ENCODE measurements around the gene PIGM.
A peak's percentile ranks its signal among the peaks of the same experiment; 100 is the strongest.

PIGM gene

GRCh38 chr1:160009801-160010200 lies 22.0 kb downstream of the PIGM start:
- H3K27ac ChIP-seq (ENCODE audit: low read depth, low read length) = no peak overlapping the region
- H3K18ac ChIP-seq (ENCODE audit: low read length) = no peak overlapping the region
- no peak overlapping the region for H2AFZ ChIP-seq (ENCODE audit: insufficient read depth, low read length, poor library complexity)
- no peak overlapping the region for H4K8ac ChIP-seq (ENCODE audit: low read depth, low read length)
- H3K4me2 ChIP-seq (ENCODE audit: low read length) = no peak overlapping the region
- no peak overlapping the region for H4K12ac ChIP-seq (ENCODE audit: low read depth, low read length)
- H3K9me3 ChIP-seq (ENCODE audit: insufficient read depth, low read depth, low read length) = no peaks in the 10 kb centered on the region
- H3K4me3 ChIP-seq (ENCODE audit: low read depth, low read length) = no peak overlapping the region
- H3K36me3 ChIP-seq (ENCODE audit: control insufficient read depth in 1 of 2, insufficient read depth in 2 of 2, low read length in 2 of 2) = no peaks in the 10 kb centered on the region
- H3K23ac ChIP-seq (ENCODE audit: low read length) = no peak overlapping the region
- no peak overlapping the region for H4K91ac ChIP-seq (ENCODE audit: low read depth, low read length)
- H3K79me2 ChIP-seq (ENCODE audit: control insufficient read depth, insufficient read depth, low read length, poor library complexity) = no peaks in the 10 kb centered on the region
- no peak overlapping the region for H3K4ac ChIP-seq (ENCODE audit: low read depth, low read length)
- no peak overlapping the region for H2BK120ac ChIP-seq (ENCODE audit: insufficient read depth, low read length, poor library complexity)
- no peak overlapping the region for H3K14ac ChIP-seq (ENCODE audit: low read length)
- H3K4me1 ChIP-seq (ENCODE audit: control insufficient read depth in 1 of 2, insufficient read depth in 2 of 2, low read length in 2 of 2) = no peaks in the 10 kb centered on the region
- no peak overlapping the region for H2BK5ac ChIP-seq (ENCODE audit: low read depth, low read length, poor library complexity)
- H3K27me3 ChIP-seq (ENCODE audit: insufficient read depth, low read length) = no peaks in the 10 kb centered on the region
- no peak overlapping the region for H2BK12ac ChIP-seq (ENCODE audit: low read length)
- WGBS (ENCODE audit: extremely low coverage, insufficient coverage, insufficient read length) = no CpG with 5 or more reads among the region's 2 CpGs
- no peak for DNase-seq
- no peak overlapping the region for H3K9ac ChIP-seq (ENCODE audit: low read length)
- no peaks in the 10 kb centered on the region for H3K79me1 ChIP-seq (ENCODE audit: low read length)
- H2AK5ac ChIP-seq (ENCODE audit: low read length) = no peak overlapping the region

GRCh38 chr1:160009081-160009480 lies 22.7 kb downstream of the PIGM start:
- WGBS (ENCODE audit: extremely low coverage, insufficient coverage, insufficient read length) = no CpG with 5 or more reads among the region's 2 CpGs

GRCh38 chr1:160007577-160008200 lies 24.1 kb downstream of the PIGM start:
- no peaks in the 10 kb centered on the region for H3K79me2 ChIP-seq (ENCODE audit: control insufficient read depth, insufficient read depth, low read length, poor library complexity)
- no peak overlapping the region for H3K18ac ChIP-seq (ENCODE audit: low read length)
- no peak overlapping the region for H2BK5ac ChIP-seq (ENCODE audit: low read depth, low read length, poor library complexity)
- no peaks in the 10 kb centered on the region for H3K79me1 ChIP-seq (ENCODE audit: low read length)
- no peak overlapping the region for H3K4me3 ChIP-seq (ENCODE audit: low read depth, low read length)
- no peak overlapping the region for H2AK5ac ChIP-seq (ENCODE audit: low read length)
- no peak overlapping the region for H3K4ac ChIP-seq (ENCODE audit: low read depth, low read length)
- no peak overlapping the region for H3K23ac ChIP-seq (ENCODE audit: low read length)
- no peak overlapping the region for H2BK12ac ChIP-seq (ENCODE audit: low read length)
- H4K12ac ChIP-seq (ENCODE audit: low read depth, low read length) = no peak overlapping the region
- H3K27ac ChIP-seq (ENCODE audit: low read depth, low read length) = no peak overlapping the region
- no peak overlapping the region for H4K8ac ChIP-seq (ENCODE audit: low read depth, low read length)
- no peak overlapping the region for H3K9ac ChIP-seq (ENCODE audit: low read length)
- no peak overlapping the region for H2BK120ac ChIP-seq (ENCODE audit: insufficient read depth, low read length, poor library complexity)
- H3K27me3 ChIP-seq (ENCODE audit: insufficient read depth, low read length) = no peaks in the 10 kb centered on the region
- no peak overlapping the region for H3K4me2 ChIP-seq (ENCODE audit: low read length)
- H3K4me1 ChIP-seq (ENCODE audit: control insufficient read depth in 1 of 2, insufficient read depth in 2 of 2, low read length in 2 of 2) = no peaks in the 10 kb centered on the region
- WGBS (ENCODE audit: extremely low coverage, insufficient coverage, insufficient read length) = no CpG with 5 or more reads among the region's 3 CpGs
- H3K9me3 ChIP-seq (ENCODE audit: insufficient read depth, low read depth, low read length) = peaks cover 1% of the 10 kb centered on the region
- H3K14ac ChIP-seq (ENCODE audit: low read length) = no peak overlapping the region
- no peak overlapping the region for H2AFZ ChIP-seq (ENCODE audit: insufficient read depth, low read length, poor library complexity)
- no peak overlapping the region for H4K91ac ChIP-seq (ENCODE audit: low read depth, low read length)
- DNase-seq = peak in 1 of 2 donors; percentile 81
- no peaks in the 10 kb centered on the region for H3K36me3 ChIP-seq (ENCODE audit: control insufficient read depth in 1 of 2, insufficient read depth in 2 of 2, low read length in 2 of 2)

More at GRCh38 chr1:160009081-160009480, 22.7 kb downstream of the PIGM start:
- Histone ChIP-seq H3K27me3 (ENCODE audit: insufficient read depth, low read length) (no peaks in the 10 kb centered on the region), H2BK5ac (ENCODE audit: low read depth, low read length, poor library complexity) (no peak overlapping the region), H2BK120ac (ENCODE audit: insufficient read depth, low read length, poor library complexity) (no peak overlapping the region), H3K79me2 (ENCODE audit: control insufficient read depth, insufficient read depth, low read length, poor library complexity) (no peaks in the 10 kb centered on the region), H3K23ac (ENCODE audit: low read length) (no peak overlapping the region), H2BK12ac (ENCODE audit: low read length) (no peak overlapping the region), H4K12ac (ENCODE audit: low read depth, low read length) (no peak overlapping the region), H3K4me2 (ENCODE audit: low read length) (no peak overlapping the region), H3K36me3 (ENCODE audit: control insufficient read depth in 1 of 2, insufficient read depth in 2 of 2, low read length in 2 of 2) (no peaks in the 10 kb centered on the region), H3K4me3 (ENCODE audit: low read depth, low read length) (no peak overlapping the region), H3K9me3 (ENCODE audit: insufficient read depth, low read depth, low read length) (peaks cover 1% of the 10 kb centered on the region), H3K4ac (ENCODE audit: low read depth, low read length) (no peak overlapping the region), H4K91ac (ENCODE audit: low read depth, low read length) (no peak overlapping the region), H3K27ac (ENCODE audit: low read depth, low read length) (no peak overlapping the region), H3K9ac (ENCODE audit: low read length) (peak overlapping the region; percentile 27), H4K8ac (ENCODE audit: low read depth, low read length) (no peak overlapping the region), H3K18ac (ENCODE audit: low read length) (no peak overlapping the region), H3K14ac (ENCODE audit: low read length) (no peak overlapping the region), H2AK5ac (ENCODE audit: low read length) (no peak overlapping the region), H3K79me1 (ENCODE audit: low read length) (no peaks in the 10 kb centered on the region), H3K4me1 (ENCODE audit: control insufficient read depth in 1 of 2, insufficient read depth in 2 of 2, low read length in 2 of 2) (no peaks in the 10 kb centered on the region), H2AFZ (ENCODE audit: insufficient read depth, low read length, poor library complexity) (no peak overlapping the region)
- no peak for DNase-seq

- Histone ChIP-seq H3K4ac (ENCODE audit: low read depth, low read length) (no peak overlapping the region), H3K4me1 (ENCODE audit: control insufficient read depth in 1 of 2, insufficient read depth in 2 of 2, low read length in 2 of 2) (no peaks in the 10 kb centered on the region), H3K18ac (ENCODE audit: low read length) (no peak overlapping the region), H3K9ac (ENCODE audit: low read length) (no peak overlapping the region), H3K4me3 (ENCODE audit: low read depth, low read length) (no peak overlapping the region), H3K79me1 (ENCODE audit: low read length) (no peaks in the 10 kb centered on the region), H3K23ac (ENCODE audit: low read length) (no peak overlapping the region), H3K79me2 (ENCODE audit: control insufficient read depth, insufficient read depth, low read length, poor library complexity) (no peaks in the 10 kb centered on the region), H2AK5ac (ENCODE audit: low read length) (no peak overlapping the region), H4K12ac (ENCODE audit: low read depth, low read length) (no peak overlapping the region), H3K27ac (ENCODE audit: low read depth, low read length) (no peak overlapping the region), H2BK12ac (ENCODE audit: low read length) (no peak overlapping the region), H3K14ac (ENCODE audit: low read length) (no peak overlapping the region), H3K36me3 (ENCODE audit: control insufficient read depth in 1 of 2, insufficient read depth in 2 of 2, low read length in 2 of 2) (no peaks in the 10 kb centered on the region), H2BK5ac (ENCODE audit: low read depth, low read length, poor library complexity) (no peak overlapping the region), H3K4me2 (ENCODE audit: low read length) (no peak overlapping the region), H2BK120ac (ENCODE audit: insufficient read depth, low read length, poor library complexity) (no peak overlapping the region), H3K27me3 (ENCODE audit: insufficient read depth, low read length) (no peaks in the 10 kb centered on the region), H4K91ac (ENCODE audit: low read depth, low read length) (no peak overlapping the region), H2AFZ (ENCODE audit: insufficient read depth, low read length, poor library complexity) (no peak overlapping the region), H4K8ac (ENCODE audit: low read depth, low read length) (no peak overlapping the region), H3K9me3 (ENCODE audit: insufficient read depth, low read depth, low read length) (peaks cover 1% of the 10 kb centered on the region)
- no CpG with 5 or more reads among the region's 5 CpGs for WGBS (ENCODE audit: extremely low coverage, insufficient coverage, insufficient read length)
- DNase-seq = peak; percentile 57 to 84
These were observed 25.4 kb downstream of the PIGM start for GRCh38 chr1:160006312-160006940.

All from trophoblast cell (in vitro differentiated cells and primary cell).